CD4-positive, alpha-beta T cell treated with Interleukin-10 for 1 hour (primary cell): ENCODE measurements around the gene DOCK6.

ENCODE experiments used
- DNase-seq: peaks from one replicate; pipeline ENCODE4 v3.0.0-alpha.2; 2020

Gene DOCK6

DNA sequence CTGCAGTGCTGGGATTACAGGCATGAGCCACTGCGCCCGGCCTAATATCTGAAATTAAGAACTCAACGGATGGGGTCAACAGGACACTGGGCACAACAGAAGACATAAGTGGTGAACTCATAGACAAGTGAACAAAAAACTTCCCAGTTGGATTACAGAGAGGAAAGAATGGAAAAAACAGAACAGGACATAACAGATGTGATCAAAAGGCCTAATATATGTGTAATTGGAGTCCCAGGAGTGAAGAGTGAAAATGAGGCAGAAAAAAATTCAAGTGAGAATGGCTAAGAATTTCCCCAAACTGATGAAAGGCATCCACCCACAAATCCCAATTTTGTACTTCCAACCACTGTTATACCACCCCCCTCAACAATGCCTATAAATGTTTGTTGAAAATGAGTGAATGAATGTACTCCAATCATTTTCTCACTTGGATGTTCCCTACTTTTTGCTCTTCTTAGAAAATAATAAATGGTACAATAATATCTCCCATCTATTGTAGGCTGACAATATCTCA, 41.2 kb downstream of the DOCK6 start:
- DNase-seq = no peak

- no peak for DNase-seq
Observed at GRCh38 chr19:11214387-11214786, 47.9 kb downstream of the DOCK6 start.

DNA sequence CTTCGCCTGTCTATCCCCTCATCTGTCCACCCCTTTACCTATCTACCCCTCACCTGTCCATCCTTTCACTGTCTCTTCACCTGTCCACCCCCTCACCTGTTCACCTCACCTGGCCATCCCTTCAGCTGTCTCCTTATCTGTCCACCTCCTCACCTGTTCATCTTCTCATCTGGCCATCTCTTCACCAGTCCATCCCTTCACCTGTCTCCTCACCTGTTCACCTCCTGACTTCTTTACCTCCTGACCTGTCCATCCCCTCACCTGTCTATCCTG, 51.7 kb downstream of the DOCK6 start:
- DNase-seq = no peak

DNA sequence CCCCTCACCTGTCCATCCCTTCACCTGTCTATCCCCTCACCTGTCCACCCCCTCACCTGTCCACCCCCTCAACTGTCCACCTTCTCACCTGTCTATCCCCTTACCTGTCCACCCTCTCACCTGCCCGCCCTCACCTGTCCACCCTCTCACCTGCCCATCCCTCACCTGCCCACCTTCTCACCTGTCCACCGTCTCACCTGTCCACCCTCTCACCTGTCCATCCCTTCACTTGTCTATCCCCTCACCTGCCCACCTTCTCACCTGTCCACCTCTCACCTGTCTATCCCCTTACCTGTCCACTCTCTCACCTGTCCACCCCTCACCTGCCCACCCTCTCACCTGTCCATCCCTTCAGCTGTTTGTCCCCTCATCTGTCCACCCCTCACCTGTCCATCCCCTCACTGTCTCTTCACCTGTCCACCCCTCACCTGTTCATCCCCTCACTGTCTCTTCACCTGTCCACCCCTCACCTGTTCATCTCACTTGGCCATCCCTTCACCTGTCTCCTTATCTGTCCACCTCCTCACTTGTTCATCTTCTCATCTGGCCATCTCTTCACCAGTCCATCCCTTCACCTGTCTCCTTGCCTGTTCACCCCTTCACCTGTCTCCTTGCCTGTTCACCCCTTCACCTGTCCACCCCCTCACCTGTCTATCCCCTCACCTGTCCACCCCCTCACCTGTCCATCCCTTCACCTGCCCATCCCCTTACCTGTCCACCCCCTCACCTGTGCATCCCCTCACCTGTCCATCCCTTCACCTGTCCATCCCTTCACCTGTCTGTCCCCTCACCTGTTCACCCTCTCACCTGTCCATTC, 52.3 kb downstream of the DOCK6 start:
- no peak for DNase-seq

DNA sequence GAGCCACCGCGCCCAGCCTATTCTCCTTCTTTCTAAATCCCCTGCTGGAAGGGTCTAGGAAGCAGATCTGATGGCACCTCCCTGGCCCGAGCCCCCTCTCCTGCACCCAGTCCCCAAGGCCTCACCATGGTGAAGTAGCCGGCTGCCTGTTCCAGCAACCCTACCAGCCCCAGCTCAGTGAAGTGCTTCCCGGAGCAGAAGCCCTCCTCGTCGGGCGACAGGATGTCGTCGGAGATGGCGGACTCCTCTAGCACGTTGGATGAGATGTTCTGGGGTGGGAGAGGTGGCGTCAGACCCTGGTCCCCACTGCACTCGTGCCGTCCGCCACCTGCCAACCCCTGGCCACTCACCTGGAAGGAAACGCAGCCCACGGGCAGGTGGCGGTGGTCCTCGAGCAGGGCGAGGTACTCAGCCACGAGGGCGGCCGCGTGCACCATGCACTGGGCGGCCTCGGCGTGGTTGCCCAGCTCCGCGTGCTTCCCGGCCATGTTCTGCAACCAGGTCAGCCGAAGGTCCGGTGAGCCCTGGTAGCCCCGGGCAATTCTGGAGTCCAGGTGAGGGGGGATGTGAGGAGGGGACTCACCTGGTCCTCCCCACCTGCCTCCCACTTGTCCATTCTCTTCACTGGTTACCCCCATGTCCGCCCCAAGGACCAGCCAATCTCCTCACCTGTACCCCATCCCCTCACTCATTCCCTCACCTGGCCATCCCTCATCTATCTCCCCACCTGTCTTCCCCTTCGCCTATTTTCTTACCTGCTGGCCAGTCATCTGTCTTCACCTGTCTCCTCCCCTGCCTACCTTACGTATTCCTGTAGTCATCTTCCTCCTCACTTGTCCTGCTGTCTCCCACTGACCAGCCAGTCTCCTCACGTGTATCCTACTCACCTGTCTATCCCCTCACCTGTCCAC, 53.5 kb downstream of the DOCK6 start:
- no peak for DNase-seq

- no peak for DNase-seq
Observed at GRCh38 chr19:11205939-11206570, 56.3 kb downstream of the DOCK6 start.

DNA sequence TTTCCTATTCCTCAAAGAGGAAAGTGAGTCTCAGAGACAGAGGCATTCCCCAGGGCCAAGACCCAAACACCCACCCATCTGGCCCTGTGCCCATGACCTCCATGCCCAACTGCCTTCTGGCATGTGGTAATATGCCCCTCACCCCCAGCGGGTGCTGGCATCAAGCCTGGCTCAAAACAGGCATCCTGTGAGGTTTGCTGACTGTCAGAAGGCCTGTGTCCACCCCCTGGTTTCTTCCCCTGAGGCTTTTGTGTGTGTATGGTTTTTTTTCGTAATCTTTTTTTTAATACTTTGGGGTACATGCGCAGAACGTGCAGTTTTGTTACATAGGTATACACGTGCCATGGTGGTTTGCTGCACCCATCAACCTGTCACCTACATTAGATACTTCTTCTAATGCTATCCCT, 57.4 kb downstream of the DOCK6 start:
- DNase-seq = no peak

GRCh38 chr19:11204076-11204602, 58.2 kb downstream of the DOCK6 start:
- no peak for DNase-seq

- DNase-seq = peak; percentile 34
Observed at GRCh38 chr19:11203194-11204075, 58.9 kb downstream of the DOCK6 start.

GRCh38 chr19:11202488-11203193, 59.7 kb downstream of the DOCK6 start:
- no peak for DNase-seq

GRCh38 chr19:11201791-11202190, 60.5 kb downstream of the DOCK6 start:
- no peak for DNase-seq

- DNase-seq = no peak
Observed at GRCh38 chr19:11200931-11201330, 61.4 kb downstream of the DOCK6 start.

DNA sequence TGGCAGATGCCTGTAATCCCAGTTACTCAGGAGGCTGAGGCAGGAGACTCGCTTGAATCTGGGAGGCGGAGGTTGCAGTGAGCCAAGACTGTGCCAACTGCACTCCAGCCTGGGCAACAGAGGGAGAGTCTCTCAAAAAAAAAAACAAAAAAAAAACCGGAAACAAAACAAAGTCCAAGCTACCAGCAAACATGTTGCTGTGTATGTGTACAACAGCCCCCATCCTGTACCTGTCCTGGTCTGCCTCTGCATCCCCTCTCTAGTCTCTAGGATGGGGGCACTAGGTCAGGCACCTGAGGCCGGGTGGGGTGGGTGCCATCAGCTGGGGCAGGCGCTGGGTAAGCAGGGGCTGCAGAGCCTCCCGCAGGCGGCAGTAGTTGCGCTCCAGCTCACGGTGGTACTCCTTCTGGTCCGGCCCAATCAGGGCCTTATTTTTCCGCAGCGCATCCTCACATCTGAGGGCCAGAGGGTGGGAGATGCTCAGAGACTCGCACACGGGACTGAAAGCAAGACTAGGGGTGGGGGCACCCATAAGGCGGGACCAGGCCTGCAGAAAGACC, 62.2 kb downstream of the DOCK6 start:
- no peak for DNase-seq

- DNase-seq = no peak
Observed at GRCh38 chr19:11199517-11199916, 62.8 kb downstream of the DOCK6 start.

DNA sequence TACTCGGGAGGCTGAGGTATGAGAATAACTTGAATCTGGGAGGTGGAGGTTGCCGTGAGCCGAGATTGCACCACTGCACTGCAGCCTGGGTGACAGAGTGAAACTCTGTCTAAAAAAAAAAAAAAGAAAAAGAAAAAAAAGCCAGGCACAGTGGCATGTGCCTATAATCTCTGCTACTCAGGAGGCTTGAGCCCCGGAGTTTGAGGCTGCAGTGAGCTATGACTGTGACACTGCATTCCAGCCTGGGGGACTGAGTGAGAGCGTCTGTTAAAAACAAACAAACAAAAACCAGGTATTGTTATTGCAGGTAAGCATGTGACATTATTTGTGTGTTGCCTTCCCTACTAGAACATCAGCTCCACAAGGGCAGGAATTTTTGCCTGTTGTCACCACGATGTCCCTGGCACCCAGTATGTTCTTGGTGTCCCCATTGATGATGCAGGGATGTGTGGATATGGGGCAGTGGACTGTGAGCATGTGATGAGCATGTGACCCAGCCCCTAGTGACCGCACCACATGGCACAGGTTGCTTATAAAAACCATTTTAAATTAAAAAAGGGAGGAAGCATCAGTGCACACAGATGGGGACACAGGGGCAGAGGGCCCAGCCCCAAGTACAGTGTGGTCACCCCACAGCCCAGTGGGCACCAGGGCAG, 63.4 kb downstream of the DOCK6 start:
- no peak for DNase-seq

GRCh38 chr19:11198175-11198534, 64.2 kb downstream of the DOCK6 start:
- no peak for DNase-seq

DNA sequence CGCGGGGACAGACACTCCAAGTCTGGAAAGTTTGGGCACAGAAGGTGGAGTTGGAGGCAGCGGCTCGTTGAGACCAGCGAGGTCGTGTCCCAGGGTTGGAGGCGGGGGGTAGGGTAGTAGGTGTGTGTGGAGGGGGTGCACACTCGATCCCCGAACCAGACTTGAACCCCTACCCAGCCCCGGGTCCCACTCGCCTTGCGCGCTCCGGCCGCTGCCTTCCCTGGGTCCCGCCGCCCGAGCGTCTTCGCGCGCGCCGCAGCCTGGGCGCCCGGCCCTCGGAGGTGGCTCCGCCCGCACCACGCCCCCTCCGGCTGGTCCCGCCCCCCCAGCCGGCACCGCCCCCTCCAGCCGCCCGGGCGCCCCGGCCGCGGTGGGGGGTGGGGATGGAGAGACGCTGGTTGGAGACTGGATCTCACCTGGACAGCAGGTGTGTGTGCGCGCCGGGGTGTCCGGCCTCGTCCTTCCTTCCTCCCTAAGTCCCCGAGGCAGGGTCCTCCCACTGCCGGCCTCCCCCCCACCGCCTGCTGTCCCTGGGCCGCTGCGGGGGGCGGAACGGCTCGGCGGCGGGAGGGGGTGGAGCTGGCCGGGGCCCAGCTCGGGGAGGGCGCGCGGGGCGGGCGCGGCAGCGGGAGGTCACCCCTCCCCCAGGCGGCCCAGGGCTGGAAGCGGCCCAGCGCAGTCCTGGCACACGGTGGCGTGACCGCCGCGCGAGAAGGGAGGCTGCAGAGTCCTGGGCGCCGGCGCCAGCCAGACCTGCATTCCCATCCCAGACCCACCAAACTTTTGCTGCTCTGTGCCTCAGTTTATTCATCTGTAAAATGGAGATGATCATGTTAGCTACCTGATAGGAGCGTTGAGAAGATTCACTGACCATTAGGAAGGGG, 64.8 kb downstream of the DOCK6 start, which contains the start of gene KANK2:
Gene KANK2, minus strand, starts transcription at position 255 of the 884 bp plus-strand sequence. CDS start 3,034 bp downstream, outside the sequence.
- peak; percentile 77 for DNase-seq

- DNase-seq = no peak
Observed at GRCh38 chr19:11196406-11197287, 65.7 kb downstream of the DOCK6 start.
